Measurements from ENCODE around the gene LIX1.

DNA sequence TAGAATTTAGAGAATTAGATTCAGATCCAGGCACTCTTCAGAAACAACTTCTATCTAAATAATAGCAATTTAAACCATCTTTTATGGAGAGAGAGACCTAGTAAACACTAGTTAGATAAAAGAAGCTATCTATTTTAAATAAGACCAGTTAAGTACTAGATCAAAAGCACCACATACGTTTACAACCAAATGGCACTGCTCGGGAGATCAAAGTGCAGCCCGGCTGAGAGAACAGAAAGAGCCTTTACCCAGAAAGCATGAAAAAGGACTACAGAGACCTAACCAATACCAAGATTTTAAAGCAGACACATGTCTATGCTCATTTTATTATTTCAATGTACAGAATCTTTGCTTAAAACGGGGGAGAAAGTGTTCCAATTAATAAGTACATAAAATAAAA lies 30.8 kb downstream of the LIX1 start:
- no peak for TF ChIP-seq CTCF (IDR thresholded peaks at IDR 0.05)
- no peak for TF ChIP-seq POLR2A (IDR thresholded peaks at IDR 0.05)

All from adrenal gland (tissue), 5 donors.